ENCODE measurements around the gene ALKBH3. TPM values are rescaled to one million over a fixed set of nuclear protein-coding genes. Genes with fewer than 3 reads are reported as not detected.

Gene ALKBH3
- total and polyA plus RNA-seq, 8 donors = 13.9 to 29.1 (median 17.5) TPM

DNA sequence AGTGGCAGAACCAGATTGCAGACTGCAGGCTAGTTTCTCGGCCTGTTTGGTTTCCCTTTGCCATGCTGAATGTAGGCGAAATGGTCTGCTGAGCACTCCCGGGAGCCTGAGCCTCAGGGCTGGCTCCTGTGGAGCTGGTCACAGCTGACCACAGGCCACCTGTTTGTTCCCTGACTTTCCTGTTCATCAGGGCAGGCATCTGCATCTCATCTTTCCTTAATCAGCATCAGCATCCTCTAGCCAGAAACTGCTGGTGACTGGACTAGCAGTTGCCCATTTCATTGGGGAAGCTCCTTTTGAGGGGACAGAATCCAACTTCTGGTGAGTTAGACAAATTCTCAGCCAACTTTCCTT, 41.6 kb downstream of the ALKBH3 start:
- no peak for FAIRE-seq
- peaks cover 0 to 7% (median 0%) of the 10 kb centered on the region in 3 donors for H3K4me1 ChIP-seq

GRCh38 chr11:43922744-43923405, 42.2 kb downstream of the ALKBH3 start:
- Histone ChIP-seq H3K4me1 (peaks cover 0 to 7% (median 0%) of the 10 kb centered on the region in 3 donors), H3K27ac (peak overlapping the region in 1 of 4 donors; percentile 2), H3K4me3 (no peak overlapping the region), H3K27me3 (no peaks in the 10 kb centered on the region), H3K36me3 (peaks cover 0 to 23% (median 3%) of the 10 kb centered on the region in 3 donors), H3K9me3 (no peaks in the 10 kb centered on the region)
- 68 to 71% methylated on average over 6 of the region's 6 CpGs for WGBS, 2 donors
- DNase-seq (no peak), FAIRE-seq (no peak), ATAC-seq (no peak)
- intact Hi-C loops (cut with DNase I) = loop anchor here in 1 of 3 donors (10.0 kb wide), 1 partner anchor 112 kb away; no protein-coding TSS in a partner anchor
- TF ChIP-seq, protein P1, sequence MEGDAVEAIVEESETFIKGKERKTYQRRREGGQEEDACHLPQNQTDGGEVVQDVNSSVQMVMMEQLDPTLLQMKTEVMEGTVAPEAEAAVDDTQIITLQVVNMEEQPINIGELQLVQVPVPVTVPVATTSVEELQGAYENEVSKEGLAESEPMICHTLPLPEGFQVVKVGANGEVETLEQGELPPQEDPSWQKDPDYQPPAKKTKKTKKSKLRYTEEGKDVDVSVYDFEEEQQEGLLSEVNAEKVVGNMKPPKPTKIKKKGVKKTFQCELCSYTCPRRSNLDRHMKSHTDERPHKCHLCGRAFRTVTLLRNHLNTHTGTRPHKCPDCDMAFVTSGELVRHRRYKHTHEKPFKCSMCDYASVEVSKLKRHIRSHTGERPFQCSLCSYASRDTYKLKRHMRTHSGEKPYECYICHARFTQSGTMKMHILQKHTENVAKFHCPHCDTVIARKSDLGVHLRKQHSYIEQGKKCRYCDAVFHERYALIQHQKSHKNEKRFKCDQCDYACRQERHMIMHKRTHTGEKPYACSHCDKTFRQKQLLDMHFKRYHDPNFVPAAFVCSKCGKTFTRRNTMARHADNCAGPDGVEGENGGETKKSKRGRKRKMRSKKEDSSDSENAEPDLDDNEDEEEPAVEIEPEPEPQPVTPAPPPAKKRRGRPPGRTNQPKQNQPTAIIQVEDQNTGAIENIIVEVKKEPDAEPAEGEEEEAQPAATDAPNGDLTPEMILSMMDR (IDR thresholded peaks at IDR 0.05) = no peak

More for the DNA sequence above, 41.6 kb downstream of the ALKBH3 start:
- DNase-seq (no peak), ATAC-seq (no peak)
- no peaks in the 10 kb centered on the region for H3K9me3 ChIP-seq
- no peak overlapping the region for H3K4me3 ChIP-seq
- intact Hi-C loops (cut with DNase I) = loop anchor here in 1 of 3 donors (10.0 kb wide), 1 partner anchor 113 kb away; no protein-coding TSS in a partner anchor
- no peaks in the 10 kb centered on the region for H3K27me3 ChIP-seq
- 85 to 86% methylated on average over 3 of the region's 3 CpGs for WGBS, 2 donors
- H3K36me3 ChIP-seq = peaks cover 0 to 23% (median 3%) of the 10 kb centered on the region in 3 donors
- TF ChIP-seq, protein P1 (IDR thresholded peaks at IDR 0.05) = no peak
- no peak overlapping the region for H3K27ac ChIP-seq

DNA sequence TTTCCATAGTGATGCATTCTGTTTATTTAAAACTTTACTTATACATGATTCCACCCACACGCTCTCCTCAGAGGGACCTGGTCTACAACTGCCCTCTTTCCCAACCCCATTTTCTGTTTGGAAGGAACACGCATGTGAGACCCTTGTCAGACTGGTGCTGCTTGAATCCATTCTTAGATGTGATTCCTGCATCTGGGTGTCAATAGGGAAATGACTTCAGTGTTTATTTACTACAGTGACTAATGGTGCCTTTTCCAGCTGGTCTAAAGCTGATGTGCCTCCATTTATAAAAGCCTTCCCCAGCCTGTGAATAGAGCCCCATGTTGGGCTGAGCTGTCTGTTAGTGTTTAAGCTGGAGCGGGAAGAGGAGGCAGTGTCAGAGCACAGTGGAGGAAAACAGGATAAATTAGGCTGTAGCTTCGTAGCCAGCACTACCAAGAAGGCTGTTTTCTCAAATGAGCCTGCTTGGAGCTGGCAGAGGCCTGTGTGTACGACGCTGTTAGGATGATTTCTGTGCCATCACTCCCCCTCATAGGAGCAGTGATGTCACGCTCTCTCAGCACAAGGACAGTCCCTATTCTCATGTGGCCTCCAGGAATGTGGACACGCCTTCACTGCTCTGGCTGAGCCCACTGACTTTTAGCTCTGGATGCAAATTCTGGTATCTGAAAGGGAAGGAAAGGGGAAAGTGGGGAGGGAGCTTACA, 42.9 kb downstream of the ALKBH3 start:
- Histone ChIP-seq H3K36me3 (peaks cover 0 to 18% (median 3%) of the 10 kb centered on the region in 3 donors), H3K27ac (peak overlapping the region in 2 of 4 donors; percentile 2 to 29), H3K4me1 (peaks cover 0 to 7% (median 0%) of the 10 kb centered on the region in 3 donors), H3K27me3 (no peaks in the 10 kb centered on the region), H3K9me3 (no peaks in the 10 kb centered on the region), H3K4me3 (no peak overlapping the region)
- TF ChIP-seq, protein P1 (IDR thresholded peaks at IDR 0.05) = no peak
- 84 to 89% methylated on average over 8 of the region's 8 CpGs for WGBS, 2 donors
- no peak for DNase-seq
- no peak for FAIRE-seq
- intact Hi-C loops (cut with DNase I) = loop anchor here in 1 of 3 donors (10.0 kb wide), 1 partner anchor 111 kb away; no protein-coding TSS in a partner anchor
- ATAC-seq = peak in 2 of 4 donors; percentile 7 to 24

- Histone ChIP-seq H3K9me3 (no peaks in the 10 kb centered on the region), H3K36me3 (peaks cover 0 to 14% (median 0%) of the 10 kb centered on the region in 3 donors), H3K4me3 (no peak overlapping the region), H3K27ac (no peak overlapping the region), H3K4me1 (peaks cover 0 to 7% (median 0%) of the 10 kb centered on the region in 3 donors), H3K27me3 (no peaks in the 10 kb centered on the region)
- intact Hi-C loops (cut with DNase I) = loop anchor here in 1 of 3 donors (10.0 kb wide), 1 partner anchor 111 kb away; no protein-coding TSS in a partner anchor
- DNase-seq (no peak), FAIRE-seq (no peak), ATAC-seq (no peak)
- WGBS, 2 donors = 95 to 97% methylated on average over 27 of the region's 27 CpGs
- TF ChIP-seq, protein P1 (IDR thresholded peaks at IDR 0.05) = no peak
Measured at GRCh38 chr11:43924112-43924855, 43.7 kb downstream of the ALKBH3 start.
